ENCODE results near the gene OR7A17. TPM values are rescaled to one million over a fixed set of nuclear protein-coding genes. Genes with fewer than 3 reads are reported as not detected.

Gene OR7A17
- total and polyA plus RNA-seq, 8 donors: not detected

GRCh38 chr19:14837391-14837790 is 48.5 kb downstream of the OR7A17 start:
- Histone ChIP-seq H3K27ac (no peak overlapping the region), H3K9me3 (no peaks in the 10 kb centered on the region), H3K4me1 (no peaks in the 10 kb centered on the region), H3K4me3 (no peak overlapping the region), H3K27me3 (no peaks in the 10 kb centered on the region), H3K36me3 (no peaks in the 10 kb centered on the region)
- DNase-seq (no peak), FAIRE-seq (no peak), ATAC-seq (no peak)
- intact Hi-C loops (cut with DNase I): no loop called here
- no peak for TF ChIP-seq CTCF (IDR thresholded peaks at IDR 0.05)
- WGBS, 2 donors: 47 to 62% methylated on average over 4 of the region's 4 CpGs

GRCh38 chr19:14835011-14835410 is 50.9 kb downstream of the OR7A17 start, which contains the start of the genes OR7A5 and OR7C1:
Gene OR7A5 (minus strand): TSS chr19:14835185. CDS start chr19:14828241, 6,944 bp downstream.
Gene OR7C1 (minus strand): TSS chr19:14835185. CDS start chr19:14800136, 35,049 bp downstream.
- WGBS, 2 donors: 4 to 10% methylated on average over 1 of the region's 1 CpG
- no peaks in the 10 kb centered on the region for H3K4me1 ChIP-seq
- intact Hi-C loops (cut with DNase I): no loop called here
- H3K4me3 ChIP-seq: no peak within 1 kb of the TSS
- DNase-seq (no peak), FAIRE-seq (no peak), ATAC-seq (no peak)
- no peaks in the 10 kb centered on the region for H3K27me3 ChIP-seq
- H3K9me3 ChIP-seq: no peaks in the 10 kb centered on the region
- no peaks in the 10 kb centered on the region for H3K36me3 ChIP-seq
- no peak within 1 kb of the TSS for H3K27ac ChIP-seq
- no peak for TF ChIP-seq CTCF (IDR thresholded peaks at IDR 0.05)

- intact Hi-C loops (cut with DNase I): no loop called here
- Histone ChIP-seq H3K27me3 (peaks cover 0 to 7% (median 0%) of the 10 kb centered on the region in 4 donors), H3K4me1 (no peaks in the 10 kb centered on the region), H3K36me3 (no peaks in the 10 kb centered on the region), H3K4me3 (no peak overlapping the region), H3K9me3 (no peaks in the 10 kb centered on the region), H3K27ac (no peak overlapping the region)
- no peak for TF ChIP-seq CTCF (IDR thresholded peaks at IDR 0.05)
- no peak for FAIRE-seq
- no peak for DNase-seq
- no peak for ATAC-seq
- 9 to 26% methylated on average over 4 of the region's 4 CpGs for WGBS, 2 donors
These were observed 55.2 kb downstream of the OR7A17 start for GRCh38 chr19:14830702-14831101.

Other genes with a start within 250 kb of the OR7A17 start
- under 1 TPM in 2 of 6 donors, not detected in 4; 0.41 to 0.83 TPM for gene ADGRE3, start 211.3 kb downstream of the OR7A17 start, total RNA-seq
- gene ADGRE3, start 211.3 kb downstream of the OR7A17 start, polyA plus RNA-seq: not detected
- 1 to 10 TPM; 5.4 to 9.9 (median 7.6) TPM for gene ZNF333, start 196.1 kb downstream of the OR7A17 start, total RNA-seq
- gene ZNF333, start 196.1 kb downstream of the OR7A17 start, polyA plus RNA-seq: 10 to 100 TPM; 10.4 to 14.4 TPM
- gene ADGRE2, start 107.6 kb downstream of the OR7A17 start, total RNA-seq: 1 to 10 TPM in 2 of 6 donors, under 1 TPM in 4; 0.31 to 4.5 (median 0.83) TPM
- gene ADGRE2, start 107.6 kb downstream of the OR7A17 start, polyA plus RNA-seq: under 1 TPM; 0.31 to 0.65 TPM
- not detected for gene OR7A5, start 50.9 kb downstream of the OR7A17 start, total RNA-seq
- not detected for gene OR7A5, start 50.9 kb downstream of the OR7A17 start, polyA plus RNA-seq
- under 1 TPM in 1 of 6 donors, not detected in 5; 0.03 TPM for gene OR7C1, start 50.9 kb downstream of the OR7A17 start, total RNA-seq
- not detected for gene OR7C1, start 50.9 kb downstream of the OR7A17 start, polyA plus RNA-seq
- not detected for gene OR7A10, start 37.2 kb downstream of the OR7A17 start, total RNA-seq
- gene OR7A10, start 37.2 kb downstream of the OR7A17 start, polyA plus RNA-seq: not detected
- not detected for gene OR7C2, start 55.4 kb upstream of the OR7A17 start, total RNA-seq
- not detected for gene OR7C2, start 55.4 kb upstream of the OR7A17 start, polyA plus RNA-seq
- under 1 TPM in 2 of 6 donors, not detected in 4; 0.15 to 0.38 TPM for gene SLC1A6, start 93.7 kb upstream of the OR7A17 start, total RNA-seq
- under 1 TPM in 1 of 2 donors, not detected in 1; 0.23 TPM for gene SLC1A6, start 93.7 kb upstream of the OR7A17 start, polyA plus RNA-seq
- under 1 TPM in 3 of 6 donors, not detected in 3; 0.14 to 0.25 (median 0.14) TPM for gene CASP14, start 163.3 kb upstream of the OR7A17 start, total RNA-seq
- gene CASP14, start 163.3 kb upstream of the OR7A17 start, polyA plus RNA-seq: under 1 TPM; 0.04 to 0.73 TPM
- gene OR1I1, start 196.1 kb upstream of the OR7A17 start, total RNA-seq: not detected
- not detected for gene OR1I1, start 196.1 kb upstream of the OR7A17 start, polyA plus RNA-seq
- gene SYDE1, start 221.3 kb upstream of the OR7A17 start, total RNA-seq: 1 to 10 TPM; 2.5 to 5.2 (median 3.3) TPM
- 1 to 10 TPM; 5.8 to 6.1 TPM for gene SYDE1, start 221.3 kb upstream of the OR7A17 start, polyA plus RNA-seq

All from pancreas (tissue), 10 donors.